B cell (primary cell): ENCODE measurements around the gene KRTAP5-10. TPM values are rescaled to one million over a fixed set of nuclear protein-coding genes. Genes with fewer than 3 reads are reported as not detected.

Experiments used
- ATAC-seq: fragments of 200-7000 bp; cut with Tn5 transposase; one replicate; pipeline ENCODE4 v1.10.0; 2021; ENCODE audit warnings: low read depth, mild to moderate bottlenecking, moderate number of reproducible peaks, moderate library complexity
- CTCF ChIA-PET: fragments of 350-600 bp; sonication (Branson Sonifier 250); formaldehyde crosslinking; loops from one replicate; lab custom pipeline; 2021; ENCODE audit warnings: antibody characterized with exemption, inconsistent platforms; lab: Charles Lee
- POLR2A ChIA-PET: fragments of 350-600 bp; sonication (Branson Sonifier 250); formaldehyde crosslinking; loops from one replicate; lab custom pipeline; 2021; ENCODE audit warnings: antibody characterized with exemption; lab: Charles Lee
- DNase-seq: peaks from one replicate; pipeline ENCODE4 v3.0.0; 2013
- H2AFZ ChIP-seq: 2 replicates; pipeline ENCODE4 v1.6.1; 2012; ENCODE audit warnings: mild to moderate bottlenecking, low read depth, low read length; ENCODE audit not compliant: insufficient read depth, poor library complexity, severe bottlenecking
- H3K27ac ChIP-seq, 2 donors: 1 replicate in 1 of 2; 2 replicates in 1 of 2; pipeline ENCODE4 v1.5.1; 2012 to 2013; ENCODE audit warnings: low read length in 2 of 2, mild to moderate bottlenecking in 2 of 2, moderate library complexity in 1 of 2
- H3K27me3 ChIP-seq, 4 experiments: fragments of 200-600 bp in 1 of 4; sonication (generic) in 1 of 4; replicated peaks in 1 of 4; 1 replicate in 2 of 4; 2 replicates in 2 of 4; pipeline versions ENCODE4 v1.6.1 to v1.7.0; 2013 to 2016; ENCODE audit warnings: low read length in 3 of 4, mild to moderate bottlenecking in 2 of 4, mixed read lengths in 1 of 4, moderate library complexity in 1 of 4; ENCODE audit not compliant: insufficient read depth in 4 of 4, control insufficient read depth in 3 of 4; ENCODE audit errors: control extremely low read depth in 1 of 4
- H3K36me3 ChIP-seq, 2 experiments: replicated peaks in 1 of 2; 1 replicate in 1 of 2; 2 replicates in 1 of 2; pipeline versions ENCODE4 v1.6.1 to v1.7.1; 2013; ENCODE audit warnings: low read length in 1 of 2; ENCODE audit not compliant: insufficient read depth in 2 of 2, control insufficient read depth in 1 of 2; ENCODE audit errors: control extremely low read depth in 1 of 2, extremely low read depth in 1 of 2
- H3K4me1 ChIP-seq, 2 donors: fragments of 200-600 bp in 1 of 2; sonication (generic) in 1 of 2; 1 replicate in 1 of 2; 2 replicates in 1 of 2; pipeline versions ENCODE4 v1.5.1 to v1.6.1; 2013 to 2017; ENCODE audit warnings: low read length in 2 of 2; ENCODE audit not compliant: control insufficient read depth in 2 of 2, insufficient read depth in 2 of 2
- H3K4me2 ChIP-seq: replicated peaks from 2 replicates; pipeline ENCODE3; 2012; ENCODE audit warnings: mild to moderate bottlenecking, low read depth, low read length; ENCODE audit not compliant: poor library complexity, severe bottlenecking
- H3K4me3 ChIP-seq, 5 experiments: fragments of 200-600 bp in 1 of 5; sonication (generic) in 1 of 5; 1 replicate in 3 of 5; 2 replicates in 2 of 5; pipeline versions ENCODE4 v1.5.1 to v1.7.0; 2011 to 2016; ENCODE audit warnings: low read length in 4 of 5, mild to moderate bottlenecking in 4 of 5, low read depth in 2 of 5, control low read depth in 1 of 5, moderate library complexity in 1 of 5; ENCODE audit not compliant: insufficient read depth in 1 of 5; ENCODE audit errors: control extremely low read depth in 1 of 5, extremely low read depth in 1 of 5
- H3K79me2 ChIP-seq: fragments of 200-600 bp; sonication (generic); one replicate; pipeline ENCODE4 v1.6.0; 2016; ENCODE audit warnings: low read length; ENCODE audit not compliant: control insufficient read depth, insufficient read depth
- H3K9ac ChIP-seq: fragments of 200-600 bp; sonication (generic); 2 replicates; pipeline ENCODE4 v1.6.1; 2017; ENCODE audit warnings: mild to moderate bottlenecking, low read length, moderate library complexity
- H3K9me3 ChIP-seq, 3 donors: one replicate each; pipeline versions ENCODE4 v1.6.1 to v1.7.1; 2013; ENCODE audit warnings: low read length in 2 of 3; ENCODE audit not compliant: control insufficient read depth in 2 of 3, insufficient read depth in 1 of 3; ENCODE audit errors: control extremely low read depth in 1 of 3
- H4K20me1 ChIP-seq: 2 replicates; pipeline ENCODE4 v1.6.0; 2012; ENCODE audit warnings: mild to moderate bottlenecking, low read length; ENCODE audit not compliant: insufficient read depth, control insufficient read depth, poor library complexity, severe bottlenecking
- H3K27ac Mint-ChIP-seq: one replicate; pipeline ENCODE4 v1.8.0; 2021; ENCODE audit warnings: mixed read lengths
- H3K27me3 Mint-ChIP-seq: one replicate; pipeline ENCODE4 v1.8.0; 2021; ENCODE audit warnings: mixed read lengths
- H3K4me1 Mint-ChIP-seq: one replicate; pipeline ENCODE4 v1.8.0; 2021; ENCODE audit warnings: mixed read lengths
- H3K4me3 Mint-ChIP-seq: one replicate; pipeline ENCODE4 v1.8.0; 2021; ENCODE audit warnings: mixed read lengths
- H3K9me3 Mint-ChIP-seq: one replicate; pipeline ENCODE4 v1.8.0; 2022; ENCODE audit warnings: mixed read lengths; ENCODE audit not compliant: insufficient read depth
- CTCF ChIP-seq: fragments of 200-600 bp; IDR thresholded peaks from one replicate; pipeline ENCODE4 v1.8.0; 2022; ENCODE audit warnings: antibody characterized with exemption, mild to moderate bottlenecking
- EZH2 ChIP-seq: IDR thresholded peaks from 2 replicates; pipeline ENCODE4 v1.6.1; 2012; ENCODE audit warnings: borderline replicate concordance, low read depth, mild to moderate bottlenecking, moderate library complexity, low read length; ENCODE audit not compliant: insufficient read depth, poor library complexity, severe bottlenecking
- WGBS: methylation state at CpG from one replicate; pipeline ENCODE4 v1.1.5; 2013; ENCODE audit warnings: missing lambda C conversion rate; ENCODE audit not compliant: insufficient coverage; 5-methylcytosine and 5-hydroxymethylcytosine counted together
- intact Hi-C: fragments of 100-400 bp; cut with micrococcal nuclease; formaldehyde crosslinking; loops from one replicate; pipeline ENCODE4 v1.10.0; 2022
- polyA plus RNA-seq: library from polyadenylated mRNA; depleted of rRNA; stranded (reverse); fragments of >200 nt; gene quantifications from 2 replicates; pipeline ENCODE4 v1.2.3, GENCODE V29; 2012
- total RNA-seq, 2 donors: library from RNA; stranded (reverse); fragments of 120-200 nt in 1 of 2; gene quantifications; 1 replicate in 1 of 2; 2 replicates in 1 of 2; pipeline versions ENCODE4 v1.2.3 to v1.2.4, GENCODE V29; 2013 to 2022

Gene KRTAP5-10
- total and polyA plus RNA-seq, 2 donors (not counting 1 experiment from before 2014, with no cell fraction given): not detected

GRCh38 chr11:71527576-71528210 lies 37.7 kb upstream of the KRTAP5-10 start:
- Mint-ChIP-seq H3K4me3 (no peak overlapping the region), H3K9me3 (no peaks in the 10 kb centered on the region), H3K27me3 (peaks cover 11% of the 10 kb centered on the region), H3K4me1 (peaks cover 4% of the 10 kb centered on the region), H3K27ac (no peak overlapping the region)
- intact Hi-C loops: no loop called here
- Histone ChIP-seq H3K36me3 (no peaks in the 10 kb centered on the region), H3K27ac (no peak overlapping the region), H3K4me1 (no peaks in the 10 kb centered on the region), H2AFZ (no peak overlapping the region), H3K27me3 (peaks cover 0 to 3% (median 0%) of the 10 kb centered on the region in 4 experiments), H3K9me3 (peaks cover 0 to 4% (median 0%) of the 10 kb centered on the region in 3 donors), H3K4me3 (no peak overlapping the region), H3K4me2 (no peak overlapping the region), H4K20me1 (no peaks in the 10 kb centered on the region), H3K79me2 (no peaks in the 10 kb centered on the region), H3K9ac (no peak overlapping the region)
- CTCF ChIA-PET: no interaction called here
- no peak for ATAC-seq
- POLR2A ChIA-PET: no interaction called here
- WGBS: 90% methylated on average over 6 of the region's 6 CpGs
- DNase-seq: no peak
- TF ChIP-seq CTCF (no peak), EZH2 (no peak)

- Histone ChIP-seq H3K27ac (no peak overlapping the region), H2AFZ (no peak overlapping the region), H3K9ac (no peak overlapping the region), H3K4me2 (no peak overlapping the region), H3K4me3 (no peak overlapping the region), H3K36me3 (no peaks in the 10 kb centered on the region), H3K79me2 (no peaks in the 10 kb centered on the region), H3K4me1 (no peaks in the 10 kb centered on the region), H3K9me3 (peaks cover 0 to under 1% (median 0%) of the 10 kb centered on the region in 3 donors), H3K27me3 (peaks cover 0 to 3% (median 0%) of the 10 kb centered on the region in 4 experiments), H4K20me1 (no peaks in the 10 kb centered on the region)
- DNase-seq (no peak), ATAC-seq (no peak)
- POLR2A ChIA-PET: no interaction called here
- WGBS: 96% methylated on average over 6 of the region's 11 CpGs
- Mint-ChIP-seq H3K9me3 (no peaks in the 10 kb centered on the region), H3K27me3 (peaks cover 11% of the 10 kb centered on the region), H3K27ac (no peak overlapping the region), H3K4me1 (peaks cover 4% of the 10 kb centered on the region), H3K4me3 (no peak overlapping the region)
- CTCF ChIA-PET: no interaction called here
- TF ChIP-seq EZH2 (no peak), CTCF (no peak)
- intact Hi-C loops: no loop called here
Observed at GRCh38 chr11:71530602-71531001, 34.8 kb upstream of the KRTAP5-10 start.
